Activated naive CD8-positive, alpha-beta T cell treated with anti-CD3 and anti-CD28 coated beads, Interleukin-2, amount 50 U/mL, for 24 hours (primary cell): ENCODE results near the gene EHBP1.

Source experiments
- ATAC-seq: fragments of 150-1000 bp; cut with Tn5 transposase; one replicate; pipeline ENCODE4 v1.10.0; 2021
- DNase-seq: peaks from one replicate; pipeline ENCODE4 v3.0.0; 2021
- H3K27ac Mint-ChIP-seq: one replicate; pipeline ENCODE4 v1.8.0; 2021; ENCODE audit warnings: mild to moderate bottlenecking, mixed read lengths
- H3K27me3 Mint-ChIP-seq: one replicate; pipeline ENCODE4 v1.8.0; 2021; ENCODE audit warnings: mixed read lengths
- H3K36me3 Mint-ChIP-seq: one replicate; pipeline ENCODE4 v1.8.0; 2021; ENCODE audit warnings: low read depth, mixed read lengths
- H3K4me1 Mint-ChIP-seq: one replicate; pipeline ENCODE4 v1.8.0; 2021; ENCODE audit warnings: mixed read lengths
- H3K4me3 Mint-ChIP-seq: one replicate; pipeline ENCODE4 v1.8.0; 2021; ENCODE audit warnings: mild to moderate bottlenecking, moderate library complexity, mixed read lengths
- H3K9me3 Mint-ChIP-seq: one replicate; pipeline ENCODE4 v1.8.0; 2021; ENCODE audit warnings: mixed read lengths

Gene EHBP1

DNA sequence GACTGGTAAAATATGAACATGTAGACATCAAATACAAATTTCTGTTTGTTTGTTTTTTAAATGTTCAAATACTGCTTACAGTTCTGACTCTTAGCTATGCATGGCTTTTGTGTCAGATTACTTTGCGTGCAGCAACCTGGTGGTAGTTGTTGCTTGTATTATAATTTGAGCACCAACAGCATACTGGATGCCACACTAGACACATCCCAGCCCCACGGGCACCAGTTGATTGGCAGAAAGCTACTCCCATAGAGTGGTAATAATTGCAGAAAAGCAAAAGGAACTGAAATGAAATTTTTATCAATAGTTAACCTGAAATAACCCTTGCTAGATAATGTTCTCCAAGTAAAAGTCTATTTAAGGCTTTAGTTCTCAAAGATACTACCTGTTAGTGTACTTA lies 91.6 kb downstream of the EHBP1 start:
- peaks cover 17% of the 10 kb centered on the region for H3K4me1 Mint-ChIP-seq
- no peaks in the 10 kb centered on the region for H3K27me3 Mint-ChIP-seq
- H3K9me3 Mint-ChIP-seq: no peaks in the 10 kb centered on the region
- no peak for ATAC-seq
- no peak for DNase-seq
- no peak overlapping the region for H3K27ac Mint-ChIP-seq
- H3K36me3 Mint-ChIP-seq: no peaks in the 10 kb centered on the region
- no peak overlapping the region for H3K4me3 Mint-ChIP-seq

GRCh38 chr2:62800618-62801017 lies 95.1 kb downstream of the EHBP1 start:
- H3K4me3 Mint-ChIP-seq: no peak overlapping the region
- H3K27ac Mint-ChIP-seq: no peak overlapping the region
- H3K27me3 Mint-ChIP-seq: no peaks in the 10 kb centered on the region
- H3K4me1 Mint-ChIP-seq: peaks cover 18% of the 10 kb centered on the region
- ATAC-seq (no peak), DNase-seq (no peak)
- no peaks in the 10 kb centered on the region for H3K9me3 Mint-ChIP-seq
- peaks cover 4% of the 10 kb centered on the region for H3K36me3 Mint-ChIP-seq

- Mint-ChIP-seq H3K36me3 (peaks cover 7% of the 10 kb centered on the region), H3K27me3 (no peaks in the 10 kb centered on the region), H3K27ac (no peak overlapping the region), H3K4me1 (peaks cover 18% of the 10 kb centered on the region), H3K4me3 (no peak overlapping the region), H3K9me3 (peaks cover under 1% of the 10 kb centered on the region)
- DNase-seq (no peak), ATAC-seq (no peak)
Observed at GRCh38 chr2:62801110-62801509, 95.6 kb downstream of the EHBP1 start.

DNA sequence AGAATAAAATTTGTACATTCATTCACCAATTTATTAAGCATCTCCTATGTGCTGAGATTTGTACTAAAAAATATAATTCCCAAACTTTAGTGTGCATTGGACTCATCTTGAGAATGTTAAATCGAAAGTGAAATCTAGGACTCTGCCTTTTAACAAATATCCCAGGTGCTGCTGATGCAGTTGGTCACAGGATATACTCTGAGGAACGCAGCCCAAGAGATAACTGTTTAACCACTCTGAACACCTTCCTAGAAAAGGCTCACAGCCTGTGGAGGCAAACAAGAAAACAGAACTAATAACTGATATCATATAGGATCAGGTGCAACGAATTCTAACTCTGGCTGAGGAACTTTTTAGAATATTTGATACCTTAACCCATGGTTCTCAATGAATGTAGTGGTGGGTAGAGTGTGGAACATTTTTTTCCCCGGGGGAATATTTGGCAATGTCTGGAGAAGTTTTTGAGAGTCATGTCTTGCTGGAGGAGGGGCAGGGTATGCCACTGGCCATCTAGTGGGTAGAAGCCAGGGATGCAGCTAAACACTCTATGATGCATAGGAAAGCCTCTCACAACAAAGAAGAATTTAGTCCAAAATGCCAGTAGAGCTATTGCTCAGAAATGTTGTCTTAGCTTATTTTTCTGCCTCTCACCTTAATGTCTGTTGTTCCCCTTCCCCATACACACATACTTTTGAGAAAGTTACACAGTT lies 96.5 kb downstream of the EHBP1 start:
- Mint-ChIP-seq H3K36me3 (peaks cover 14% of the 10 kb centered on the region), H3K27me3 (no peaks in the 10 kb centered on the region), H3K27ac (no peak overlapping the region), H3K4me1 (peaks cover 18% of the 10 kb centered on the region), H3K4me3 (peak overlapping the region; percentile 4), H3K9me3 (peaks cover 3% of the 10 kb centered on the region)
- ATAC-seq: peak; percentile 28
- DNase-seq: no peak

GRCh38 chr2:62803961-62804360 lies 98.4 kb downstream of the EHBP1 start:
- Mint-ChIP-seq H3K36me3 (peaks cover 27% of the 10 kb centered on the region), H3K27me3 (no peaks in the 10 kb centered on the region), H3K4me3 (no peak overlapping the region), H3K4me1 (peaks cover 18% of the 10 kb centered on the region), H3K9me3 (peaks cover 12% of the 10 kb centered on the region), H3K27ac (no peak overlapping the region)
- no peak for ATAC-seq
- DNase-seq: no peak

- no peak overlapping the region for H3K27ac Mint-ChIP-seq
- H3K4me3 Mint-ChIP-seq: no peak overlapping the region
- no peak for DNase-seq
- ATAC-seq: no peak
- peaks cover 7% of the 10 kb centered on the region for H3K4me1 Mint-ChIP-seq
- peaks cover 27% of the 10 kb centered on the region for H3K36me3 Mint-ChIP-seq
- no peaks in the 10 kb centered on the region for H3K27me3 Mint-ChIP-seq
- H3K9me3 Mint-ChIP-seq: peaks cover 12% of the 10 kb centered on the region
Observed at GRCh38 chr2:62806231-62806630, 100.7 kb downstream of the EHBP1 start.

- no peak overlapping the region for H3K27ac Mint-ChIP-seq
- H3K4me3 Mint-ChIP-seq: no peak overlapping the region
- H3K9me3 Mint-ChIP-seq: peaks cover 12% of the 10 kb centered on the region
- DNase-seq (no peak), ATAC-seq (no peak)
- no peaks in the 10 kb centered on the region for H3K4me1 Mint-ChIP-seq
- H3K36me3 Mint-ChIP-seq: peaks cover 27% of the 10 kb centered on the region
- H3K27me3 Mint-ChIP-seq: no peaks in the 10 kb centered on the region
Observed at GRCh38 chr2:62808554-62808953, 103.0 kb downstream of the EHBP1 start.

DNA sequence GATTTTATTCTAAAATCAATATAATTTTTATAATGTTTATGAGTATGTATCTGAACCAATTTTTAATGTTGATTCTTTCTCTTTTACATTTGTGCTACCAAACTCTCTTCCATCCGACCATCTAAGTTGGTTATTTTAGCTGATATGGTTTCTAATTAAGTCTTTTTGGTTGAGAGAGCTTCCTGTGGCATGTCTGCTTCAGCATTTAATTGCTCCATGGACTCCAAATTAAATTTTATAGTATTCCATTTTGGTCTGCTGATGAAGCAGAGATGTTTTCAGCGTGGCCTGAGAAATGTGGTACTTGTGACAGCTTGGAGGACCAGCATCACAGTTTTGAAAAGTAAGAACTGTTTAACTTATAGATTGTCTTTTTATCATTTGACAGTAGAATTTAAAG lies 105.6 kb downstream of the EHBP1 start:
- H3K4me3 Mint-ChIP-seq: no peak overlapping the region
- no peaks in the 10 kb centered on the region for H3K27me3 Mint-ChIP-seq
- H3K27ac Mint-ChIP-seq: no peak overlapping the region

GRCh38 chr2:62811972-62812371 lies 106.5 kb downstream of the EHBP1 start:
- DNase-seq (no peak), ATAC-seq (no peak)
- peaks cover 8% of the 10 kb centered on the region for H3K9me3 Mint-ChIP-seq
- H3K4me1 Mint-ChIP-seq: peaks cover 4% of the 10 kb centered on the region
- H3K4me3 Mint-ChIP-seq: no peak overlapping the region
- no peak overlapping the region for H3K27ac Mint-ChIP-seq
- H3K36me3 Mint-ChIP-seq: peaks cover 13% of the 10 kb centered on the region
- H3K27me3 Mint-ChIP-seq: no peaks in the 10 kb centered on the region

More for the DNA sequence above, 105.6 kb downstream of the EHBP1 start:
- no peak for DNase-seq
- ATAC-seq: no peak
- peaks cover 4% of the 10 kb centered on the region for H3K4me1 Mint-ChIP-seq
- peaks cover 11% of the 10 kb centered on the region for H3K9me3 Mint-ChIP-seq
- peaks cover 20% of the 10 kb centered on the region for H3K36me3 Mint-ChIP-seq

- Mint-ChIP-seq H3K36me3 (peaks cover 4% of the 10 kb centered on the region), H3K9me3 (peaks cover 6% of the 10 kb centered on the region), H3K4me3 (no peak overlapping the region), H3K27me3 (no peaks in the 10 kb centered on the region), H3K4me1 (peaks cover 4% of the 10 kb centered on the region), H3K27ac (no peak overlapping the region)
- ATAC-seq: peak; percentile 33
- no peak for DNase-seq
Observed at GRCh38 chr2:62812921-62813825, 107.7 kb downstream of the EHBP1 start.

- peaks cover 4% of the 10 kb centered on the region for H3K4me1 Mint-ChIP-seq
- H3K9me3 Mint-ChIP-seq: no peaks in the 10 kb centered on the region
- no peak for DNase-seq
- no peaks in the 10 kb centered on the region for H3K36me3 Mint-ChIP-seq
- H3K27me3 Mint-ChIP-seq: no peaks in the 10 kb centered on the region
- no peak overlapping the region for H3K4me3 Mint-ChIP-seq
- no peak for ATAC-seq
- H3K27ac Mint-ChIP-seq: no peak overlapping the region
Observed at GRCh38 chr2:62814123-62814522, 108.6 kb downstream of the EHBP1 start.

DNA sequence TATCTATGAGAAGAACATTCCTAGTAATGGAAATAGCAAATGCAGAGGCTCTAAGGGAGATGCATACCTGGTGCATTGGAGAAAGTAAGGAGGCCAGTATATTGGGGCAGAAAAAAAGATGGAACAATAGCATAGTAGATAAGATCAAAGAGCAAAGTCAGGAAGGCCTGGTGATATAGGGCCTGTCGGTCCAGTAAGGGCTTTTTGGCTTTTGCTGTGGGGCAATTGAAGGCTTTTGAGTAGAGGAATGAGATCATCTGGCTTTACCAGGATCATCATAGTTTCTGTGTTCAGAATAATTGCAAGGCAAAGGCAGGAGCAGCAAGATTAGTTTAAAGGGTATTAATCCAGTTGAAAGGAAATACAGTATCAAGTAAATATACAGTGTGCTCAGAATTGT lies 111.8 kb downstream of the EHBP1 start:
- no peaks in the 10 kb centered on the region for H3K36me3 Mint-ChIP-seq
- no peak overlapping the region for H3K27ac Mint-ChIP-seq
- H3K4me3 Mint-ChIP-seq: no peak overlapping the region
- no peaks in the 10 kb centered on the region for H3K27me3 Mint-ChIP-seq
- H3K9me3 Mint-ChIP-seq: no peaks in the 10 kb centered on the region
- no peak for DNase-seq
- ATAC-seq: no peak
- peaks cover 4% of the 10 kb centered on the region for H3K4me1 Mint-ChIP-seq

GRCh38 chr2:62817995-62818713 lies 112.6 kb downstream of the EHBP1 start:
- ATAC-seq: no peak
- Mint-ChIP-seq H3K4me1 (peaks cover 4% of the 10 kb centered on the region), H3K9me3 (no peaks in the 10 kb centered on the region), H3K4me3 (no peak overlapping the region), H3K27ac (no peak overlapping the region), H3K36me3 (no peaks in the 10 kb centered on the region), H3K27me3 (no peaks in the 10 kb centered on the region)
- DNase-seq: no peak

DNA sequence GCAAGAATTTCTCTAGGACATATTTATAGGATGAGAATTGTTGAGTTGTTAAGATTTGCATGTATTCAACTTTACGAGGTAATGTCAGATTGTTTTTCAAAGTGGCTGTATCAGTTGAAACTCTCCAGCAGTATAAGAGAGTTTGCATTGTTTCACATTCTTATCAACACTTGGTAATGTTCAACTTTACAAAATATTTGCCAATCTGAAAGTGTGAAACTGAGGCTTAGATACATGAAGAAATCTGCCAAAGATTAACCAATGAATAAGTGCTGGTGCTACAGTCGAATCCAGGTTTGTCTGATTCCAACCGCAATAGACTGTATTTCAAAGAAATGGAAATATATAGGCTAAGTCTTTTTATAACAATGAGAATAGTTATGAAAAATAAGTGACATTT lies 117.0 kb downstream of the EHBP1 start:
- no peak overlapping the region for H3K4me3 Mint-ChIP-seq
- H3K4me1 Mint-ChIP-seq: no peaks in the 10 kb centered on the region
- H3K27ac Mint-ChIP-seq: no peak overlapping the region
- no peaks in the 10 kb centered on the region for H3K27me3 Mint-ChIP-seq
- DNase-seq (no peak), ATAC-seq (no peak)
- H3K36me3 Mint-ChIP-seq: peaks cover 20% of the 10 kb centered on the region
- H3K9me3 Mint-ChIP-seq: no peaks in the 10 kb centered on the region
